DMS79 treated with DMSO at 0.1 percent for 48 hours (cell line): ENCODE measurements around the gene NLRP11.
A peak's percentile ranks its signal among the peaks of the same experiment; 100 is the strongest.

ENCODE experiments used
- DNase-seq: peaks from one replicate; lab custom pipeline; 2025; lab: John Stamatoyannopoulos, UW

The NLRP11 gene

DNA sequence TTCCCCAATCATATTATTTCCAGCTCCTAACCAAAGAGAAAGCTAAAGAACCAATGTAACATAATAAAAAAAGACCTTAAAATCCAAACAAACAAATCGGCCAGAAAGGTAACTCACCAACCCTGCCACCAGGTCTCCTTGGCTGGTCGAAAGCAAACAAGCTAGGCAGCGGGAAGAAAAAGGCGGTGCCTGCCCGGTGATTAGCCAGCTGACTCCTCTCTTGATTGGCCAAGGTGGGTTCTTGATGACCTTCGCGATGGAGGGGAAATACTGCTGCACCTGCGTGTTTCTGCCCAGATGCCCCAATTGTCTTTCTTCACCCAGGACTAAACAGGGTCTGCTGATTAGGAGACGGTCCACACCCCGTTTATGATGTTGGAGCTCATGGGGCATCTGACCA, at the start of gene NLRP11:
NLRP11 (minus strand) TSS at position 154 of the 400 bp plus-strand sequence. CDS start 13,825 bp downstream, outside the sequence.
- no peak for DNase-seq

- DNase-seq = no peak
These were observed 45.4 kb upstream of the NLRP11 start for GRCh38 chr19:55877211-55877610.

DNA sequence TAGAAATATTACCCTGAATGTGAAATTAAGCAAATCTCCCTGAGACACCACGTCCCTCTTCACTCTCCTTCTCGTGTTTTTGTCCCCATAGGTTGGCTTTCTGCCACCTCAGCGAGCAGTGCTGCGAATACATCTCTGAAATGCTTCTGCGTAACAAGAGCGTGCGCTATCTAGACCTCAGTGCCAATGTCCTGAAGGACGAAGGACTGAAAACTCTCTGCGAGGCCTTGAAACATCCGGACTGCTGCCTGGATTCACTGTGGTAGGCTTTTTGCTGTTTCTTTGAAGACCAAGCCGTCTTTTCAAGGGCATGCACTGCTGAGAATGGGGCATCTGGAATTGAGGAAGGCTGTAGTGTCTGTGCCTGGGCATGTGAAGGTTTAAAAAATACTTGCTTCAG, 38.9 kb upstream of the NLRP11 start:
- no peak for DNase-seq

DNA sequence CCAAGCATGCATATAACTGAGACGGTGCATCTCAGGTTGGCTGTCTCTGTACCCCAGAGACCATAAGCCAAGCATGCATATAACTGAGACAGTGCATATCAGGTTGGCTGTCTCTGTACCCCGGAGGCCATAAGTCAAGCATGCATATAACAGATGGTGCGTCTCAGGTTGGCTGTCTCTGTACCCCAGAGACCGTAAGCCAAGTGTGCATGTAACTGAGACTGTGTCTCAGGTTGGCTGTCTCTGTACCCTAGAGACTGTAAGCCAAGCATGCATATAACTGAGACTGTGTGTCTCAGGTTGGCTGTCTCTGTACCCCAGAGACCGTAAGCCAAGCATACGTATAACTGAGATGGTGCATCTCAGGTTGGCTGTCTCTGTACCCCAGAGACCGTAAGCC, 35.3 kb upstream of the NLRP11 start:
- DNase-seq = no peak

DNA sequence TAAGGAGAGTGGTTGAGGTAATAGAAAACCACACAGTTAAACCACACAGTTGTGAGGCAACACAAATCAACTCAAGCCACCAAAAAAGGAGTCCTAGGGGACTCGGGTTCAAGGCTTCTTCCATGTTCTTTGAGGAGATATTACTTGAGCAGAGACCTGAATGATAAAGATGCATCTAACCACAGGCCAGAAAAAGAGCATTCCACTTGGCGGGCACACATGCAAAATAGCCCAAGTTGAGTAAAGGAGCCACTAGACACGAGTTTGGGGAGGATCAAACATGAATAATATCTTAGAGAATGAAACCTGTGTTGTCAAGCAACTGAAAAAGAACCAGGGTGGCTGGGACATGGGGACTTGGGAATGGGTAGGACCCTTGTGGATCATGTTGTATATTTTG, 34.7 kb upstream of the NLRP11 start:
- no peak for DNase-seq

GRCh38 chr19:55858969-55859368, 27.2 kb upstream of the NLRP11 start:
- no peak for DNase-seq

- DNase-seq = no peak
These were observed 26.6 kb upstream of the NLRP11 start for GRCh38 chr19:55858401-55858800.

- DNase-seq = no peak
These were observed 26.2 kb upstream of the NLRP11 start for GRCh38 chr19:55857974-55858373.

DNA sequence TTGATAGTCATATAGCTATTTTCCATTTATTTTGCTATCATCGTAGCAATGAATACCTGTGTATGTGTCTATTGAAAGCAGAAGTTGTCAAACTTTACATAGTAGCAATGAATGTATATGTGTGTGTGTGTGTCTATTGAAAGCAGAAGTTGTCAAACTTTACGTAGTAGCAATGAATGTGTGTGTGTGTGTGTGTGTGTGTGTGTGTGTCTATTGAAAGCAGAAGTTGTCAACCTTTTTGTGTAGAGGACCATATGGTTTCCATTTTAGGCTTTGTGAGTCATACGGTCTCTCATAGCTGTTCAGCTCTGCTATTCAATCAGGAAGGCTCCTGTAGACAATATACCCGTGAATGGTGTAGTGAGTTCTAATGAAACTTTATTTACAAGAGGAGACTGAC, 25.4 kb upstream of the NLRP11 start:
- DNase-seq = no peak

DNA sequence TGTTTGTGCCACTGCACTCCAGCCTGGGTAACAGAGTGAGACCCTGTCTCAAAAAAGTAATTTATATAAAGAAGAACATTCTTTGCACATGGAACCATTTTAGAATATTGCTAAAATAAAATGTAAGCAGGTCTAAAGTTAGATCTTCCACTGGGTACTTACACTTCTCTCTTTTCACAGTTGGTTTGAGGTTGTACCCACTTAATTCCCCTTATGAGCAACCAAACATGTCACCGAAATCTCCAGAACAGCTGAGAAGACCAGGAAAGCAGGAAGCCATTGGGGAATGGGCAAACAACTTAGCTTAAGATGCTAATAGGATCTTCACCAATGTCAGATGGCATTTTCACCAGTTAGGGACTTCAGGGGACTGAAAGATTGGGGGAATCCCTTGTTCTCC, 23.4 kb upstream of the NLRP11 start:
- no peak for DNase-seq

DNA sequence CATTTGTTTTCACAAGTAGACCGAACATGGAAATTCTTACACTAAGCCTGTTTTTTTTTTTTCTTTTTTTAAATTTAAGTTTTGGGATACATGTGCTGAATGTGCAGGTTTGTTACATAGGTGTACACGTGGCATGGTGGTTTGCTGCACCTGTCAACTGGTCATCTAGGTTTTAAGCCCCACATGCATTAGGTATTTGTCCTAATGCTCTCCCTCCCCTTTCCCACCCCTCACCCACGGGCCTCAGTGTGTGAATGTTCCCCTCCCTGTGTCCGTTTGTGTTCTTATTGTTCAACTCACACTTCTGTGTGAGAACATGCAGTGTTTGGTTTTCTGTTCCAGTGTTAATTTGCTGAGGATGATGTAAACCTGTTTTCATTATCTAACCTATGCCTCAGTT, 7.1 kb upstream of the NLRP11 start:
- no peak for DNase-seq

- DNase-seq = no peak
These were observed 6.5 kb upstream of the NLRP11 start for GRCh38 chr19:55838251-55838650.

GRCh38 chr19:55836340-55836739, 4.5 kb upstream of the NLRP11 start, which contains the start of gene NLRP4:
Gene NLRP4 (plus strand): TSS chr19:55836540. CDS start chr19:55852081, 15,541 bp downstream.
- no peak for DNase-seq

- DNase-seq = no peak
These were observed 877 bp upstream of the NLRP11 start for GRCh38 chr19:55832676-55833075.

DNA sequence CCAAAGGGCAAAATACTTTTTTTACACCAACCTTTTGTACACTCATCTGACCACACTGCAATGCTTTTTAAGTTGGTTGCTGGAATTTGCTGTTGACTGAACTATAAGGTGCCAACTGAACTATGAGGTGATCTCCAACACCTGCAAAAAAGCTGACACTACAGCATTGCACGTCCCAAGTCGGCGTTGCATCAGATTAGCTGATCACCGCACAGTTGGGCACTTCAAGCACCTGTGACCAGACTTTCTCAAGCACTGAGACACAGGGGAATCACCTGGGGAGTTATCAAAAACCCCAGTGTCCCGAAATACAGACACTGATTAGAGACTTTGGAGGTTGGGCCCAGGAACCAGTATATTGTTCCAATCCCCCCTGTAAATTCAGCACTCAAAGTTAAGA, 1.1 kb downstream of the NLRP11 start:
- no peak for DNase-seq

DNA sequence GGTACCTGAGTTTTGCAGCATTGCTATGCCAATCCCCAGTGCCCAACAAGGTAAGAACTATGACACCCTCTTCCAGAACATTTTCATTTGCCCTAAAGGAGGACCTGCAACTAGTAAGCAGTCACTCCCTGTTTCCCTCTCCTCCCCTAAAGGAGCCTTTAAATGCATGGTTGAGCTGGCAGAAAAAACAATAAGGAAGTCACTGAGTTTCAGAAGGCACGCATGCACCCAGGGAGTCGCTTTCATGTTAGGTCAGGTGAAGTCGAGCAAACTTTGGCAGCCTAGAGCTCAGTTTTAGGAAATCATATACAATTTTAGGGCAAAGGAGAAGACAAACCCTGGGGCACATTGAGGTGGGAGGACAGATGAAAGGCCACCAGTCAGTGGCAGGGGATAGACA, 11.8 kb downstream of the NLRP11 start:
- no peak for DNase-seq

DNA sequence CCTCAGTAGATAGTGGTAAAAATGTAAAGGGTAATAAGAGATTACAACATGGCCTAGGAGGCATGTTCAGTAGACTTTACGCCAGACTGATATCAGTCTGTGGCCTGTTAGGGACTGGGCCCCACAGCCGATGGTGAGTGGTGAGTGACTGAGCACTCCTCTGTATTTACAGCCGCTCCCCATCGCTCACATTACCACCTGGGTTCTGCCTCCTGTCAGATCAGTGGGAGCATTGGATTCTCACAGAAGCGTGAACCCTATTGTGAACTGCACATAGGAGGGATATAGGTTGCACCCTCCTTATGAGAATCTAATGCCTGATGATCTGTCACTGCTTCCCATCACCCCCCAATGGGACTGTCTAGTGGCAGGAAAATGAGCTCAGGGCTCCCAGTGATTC, 17.9 kb downstream of the NLRP11 start:
- DNase-seq = no peak

- DNase-seq = no peak
These were observed 19.4 kb downstream of the NLRP11 start for GRCh38 chr19:55812449-55812848.

DNA sequence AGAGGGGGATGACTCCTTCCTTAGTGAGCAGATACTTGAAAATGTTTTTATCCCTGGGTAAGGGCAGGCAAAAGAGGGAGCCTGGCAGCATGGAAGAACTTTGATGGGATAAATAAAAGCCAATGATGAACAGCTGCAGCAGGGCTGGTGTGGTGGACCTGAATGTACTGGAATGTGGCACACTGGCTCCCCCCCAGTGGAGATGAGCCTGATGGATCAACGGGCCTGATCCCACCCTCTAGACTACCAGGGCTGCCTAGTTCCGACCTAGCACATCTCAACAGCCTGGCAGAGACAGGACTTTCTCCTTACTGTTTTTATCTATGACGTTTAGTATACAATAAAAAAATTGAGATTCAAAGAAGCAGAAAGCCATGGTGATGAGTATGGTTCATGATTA, 20.5 kb downstream of the NLRP11 start:
- no peak for DNase-seq

- DNase-seq = peak; percentile 93
These were observed 22.3 kb downstream of the NLRP11 start for GRCh38 chr19:55809381-55810058.

- DNase-seq = no peak
These were observed 29.5 kb downstream of the NLRP11 start for GRCh38 chr19:55802281-55802680.

- no peak for DNase-seq
These were observed 30.4 kb downstream of the NLRP11 start for GRCh38 chr19:55801416-55801815.

- no peak for DNase-seq
These were observed 36.8 kb downstream of the NLRP11 start for GRCh38 chr19:55795021-55795420.

GRCh38 chr19:55781112-55781511, 50.7 kb downstream of the NLRP11 start:
- no peak for DNase-seq
